Fibroblast of lung (primary cell): ENCODE results near the gene GPM6B.
"Not testable (repeated sequence)": the region's sequence is repeated elsewhere in the genome, so short reads cannot be mapped to it uniquely, and the experiment has no call there.

ENCODE experiments used
- CTCF ChIP-seq, 2 donors: IDR thresholded peaks in 1 of 2; conservative IDR thresholded peaks in 1 of 2; 1 replicate in 1 of 2; 2 replicates in 1 of 2; pipeline ENCODE4 v1.5.1; 2011 to 2012; ENCODE audit warnings: low read length in 2 of 2, control low read depth in 1 of 2, inconsistent platforms in 1 of 2, low read depth in 1 of 2, mild to moderate bottlenecking in 1 of 2
- EZH2 ChIP-seq: IDR thresholded peaks from 2 replicates; pipeline ENCODE4 v1.5.1; 2012; ENCODE audit warnings: low read length, control low read depth, mild to moderate bottlenecking; ENCODE audit errors: missing control alignments

DNA sequence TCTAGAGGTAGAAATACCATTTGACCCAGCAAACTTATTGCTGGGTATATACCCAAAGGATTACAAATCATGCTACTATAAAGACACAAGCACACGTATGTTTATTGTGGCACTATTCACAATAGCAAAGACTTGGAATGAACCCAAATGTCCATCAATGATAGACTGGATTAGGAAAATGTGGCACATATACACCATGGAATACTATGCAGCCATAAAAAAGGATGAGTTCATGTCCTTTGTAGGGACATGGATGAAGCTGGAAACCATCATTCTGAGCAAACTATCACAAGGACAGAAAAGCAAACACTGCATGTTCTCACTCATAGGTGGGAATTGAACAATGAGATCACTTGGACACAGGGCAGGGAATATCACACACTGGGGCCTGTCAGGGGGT, 86.4 kb downstream of the GPM6B start:
- TF ChIP-seq EZH2; CTCF (conservative IDR thresholded peaks at IDR 0.05 in 1 of 2, IDR thresholded peaks at IDR 0.05 in 1 of 2; ENCODE audit: low read depth in 1 of 2, low read length in 2 of 2): not testable (repeated sequence)
